Measurements from ENCODE around the gene USP13. TPM values are rescaled to one million over a fixed set of nuclear protein-coding genes. Genes with fewer than 3 reads are reported as not detected.

The USP13 gene
- total RNA-seq, 2 experiments from 2014 or later = 25.8 to 49.7 TPM

DNA sequence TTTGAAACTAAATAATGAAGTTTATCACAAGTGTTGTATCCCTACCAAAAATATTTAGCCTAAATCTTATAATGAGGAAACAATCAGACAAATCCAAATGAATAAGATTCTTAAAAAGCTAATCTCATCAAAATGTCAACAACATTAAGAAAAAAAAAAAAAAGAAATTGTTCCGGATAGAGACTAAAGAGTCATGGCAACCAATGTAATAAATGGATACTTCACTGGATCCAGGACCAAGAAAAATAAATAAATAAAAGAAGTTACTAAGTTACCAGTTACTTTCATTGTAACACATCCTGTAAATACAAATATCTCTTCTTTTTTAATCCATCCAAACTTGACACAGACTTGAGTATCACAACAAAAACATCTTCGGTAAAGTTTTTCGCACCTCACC lies 49.0 kb upstream of the USP13 start:
- no peak for DNase-seq (ENCODE audit: low spot score)
- no peak for TF ChIP-seq EZH2phosphoT487 (IDR thresholded peaks at IDR 0.05; ENCODE audit: borderline replicate concordance, low read depth, low read length)
- TF ChIP-seq, protein P1, sequence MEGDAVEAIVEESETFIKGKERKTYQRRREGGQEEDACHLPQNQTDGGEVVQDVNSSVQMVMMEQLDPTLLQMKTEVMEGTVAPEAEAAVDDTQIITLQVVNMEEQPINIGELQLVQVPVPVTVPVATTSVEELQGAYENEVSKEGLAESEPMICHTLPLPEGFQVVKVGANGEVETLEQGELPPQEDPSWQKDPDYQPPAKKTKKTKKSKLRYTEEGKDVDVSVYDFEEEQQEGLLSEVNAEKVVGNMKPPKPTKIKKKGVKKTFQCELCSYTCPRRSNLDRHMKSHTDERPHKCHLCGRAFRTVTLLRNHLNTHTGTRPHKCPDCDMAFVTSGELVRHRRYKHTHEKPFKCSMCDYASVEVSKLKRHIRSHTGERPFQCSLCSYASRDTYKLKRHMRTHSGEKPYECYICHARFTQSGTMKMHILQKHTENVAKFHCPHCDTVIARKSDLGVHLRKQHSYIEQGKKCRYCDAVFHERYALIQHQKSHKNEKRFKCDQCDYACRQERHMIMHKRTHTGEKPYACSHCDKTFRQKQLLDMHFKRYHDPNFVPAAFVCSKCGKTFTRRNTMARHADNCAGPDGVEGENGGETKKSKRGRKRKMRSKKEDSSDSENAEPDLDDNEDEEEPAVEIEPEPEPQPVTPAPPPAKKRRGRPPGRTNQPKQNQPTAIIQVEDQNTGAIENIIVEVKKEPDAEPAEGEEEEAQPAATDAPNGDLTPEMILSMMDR (conservative IDR thresholded peaks at IDR 0.05; ENCODE audit: low read length) = no peak
- CTCF ChIA-PET (ENCODE audit: unreplicated experiment) = no interaction called here
- Histone ChIP-seq H2AFZ (ENCODE audit: low read length) (peak overlapping the region; percentile 80), H4K20me1 (ENCODE audit: insufficient read depth, low read length) (no peaks in the 10 kb centered on the region), H3K4me1 (ENCODE audit: insufficient read depth, low read length, poor library complexity, severe bottlenecking) (peaks cover 45% of the 10 kb centered on the region), H3K36me3 (ENCODE audit: insufficient read depth, low read length) (peaks cover 51% of the 10 kb centered on the region), H3K79me2 (ENCODE audit: insufficient read depth, low read depth, low read length) (peaks cover 84% of the 10 kb centered on the region), H3K4me2 (ENCODE audit: low read length) (peak overlapping the region; percentile 76), H3K4me3 (ENCODE audit: low read depth, low read length, poor library complexity, severe bottlenecking) (peak overlapping the region; percentile 87), H3K27ac (ENCODE audit: low read depth, low read length, poor library complexity, severe bottlenecking) (peak overlapping the region; percentile 74), H3K9me3 (ENCODE audit: low read length) (no peaks in the 10 kb centered on the region), H3K9me2 (ENCODE audit: insufficient read depth, low read length) (no peaks in the 10 kb centered on the region)
- POLR2A ChIA-PET = interaction anchor here (1.0 to 1.7 kb wide), 4 partner anchors 10 to 39 kb away, joined by 3 to 9 read pairs (median 5); no protein-coding TSS in a partner anchor
- no TSS peak for BruUV-seq (replicated peaks)
- intact Hi-C loops (cut with micrococcal nuclease; ENCODE audit: unreplicated experiment) = loop anchor here (1.0 to 2.0 kb wide), 3 partner anchors 42 to 257 kb away; partner anchors contain the start of genes ACTL6A, MFN1 and USP13

DNA sequence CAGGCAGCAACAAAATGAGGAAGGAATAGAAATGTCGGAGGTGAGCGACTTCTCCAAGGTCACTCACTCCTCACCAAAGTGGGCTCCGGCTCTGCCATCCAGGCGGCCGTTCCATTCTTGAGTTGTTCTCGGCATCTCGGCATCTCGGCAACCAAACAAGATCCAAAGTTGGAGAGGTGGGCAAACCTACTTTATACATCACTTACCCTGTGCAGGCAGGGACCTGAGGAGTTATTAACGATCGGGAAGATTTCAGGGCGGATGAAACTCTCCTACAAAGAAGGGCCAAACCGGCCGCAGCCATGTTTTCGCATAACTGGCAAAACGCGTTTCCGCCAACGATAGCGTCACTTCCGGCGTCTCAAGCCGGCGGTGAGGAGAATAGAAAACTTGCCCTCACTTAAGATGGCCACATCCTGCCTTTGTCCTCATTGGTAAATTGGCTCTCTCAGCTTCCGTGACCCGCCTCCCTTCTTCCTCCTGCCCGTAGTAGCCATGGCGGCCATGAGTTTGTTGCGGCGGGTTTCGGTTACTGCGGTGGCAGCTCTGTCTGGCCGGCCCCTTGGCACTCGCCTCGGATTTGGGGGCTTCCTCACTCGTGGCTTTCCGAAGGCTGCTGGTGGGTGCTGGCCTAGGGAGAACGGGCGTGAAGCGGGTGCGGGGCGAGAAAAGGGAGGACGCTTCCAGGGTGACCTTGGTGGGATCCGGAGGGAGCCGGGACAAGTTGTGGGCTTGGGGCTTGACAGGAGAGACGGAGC lies 48.3 kb upstream of the USP13 start, which contains the start of the genes MRPL47 and NDUFB5:
TSS of gene MRPL47 (minus strand) at position 318 of the 758 bp plus-strand sequence. CDS start at position 304, 14 bp downstream.
TSS of gene NDUFB5 (plus strand) at position 474 of the 758 bp plus-strand sequence. CDS start at position 496, 22 bp downstream.
- no TSS peak for BruUV-seq (replicated peaks)
- TF ChIP-seq, protein P1 (conservative IDR thresholded peaks at IDR 0.05; ENCODE audit: low read length) = no peak
- TF ChIP-seq EZH2phosphoT487 (IDR thresholded peaks at IDR 0.05; ENCODE audit: borderline replicate concordance, low read depth, low read length) = no peak
- POLR2A ChIA-PET = interaction anchor here (0.5 to 1.5 kb wide), 11 partner anchors 10 to 527 kb away, joined by 3 to 9 read pairs (median 4); partner anchors contain the start of gene ACTL6A
- Histone ChIP-seq H3K9me3 (ENCODE audit: low read length) (no peaks in the 10 kb centered on the region), H3K4me1 (ENCODE audit: insufficient read depth, low read length, poor library complexity, severe bottlenecking) (peaks cover 51% of the 10 kb centered on the region), H3K36me3 (ENCODE audit: insufficient read depth, low read length) (peaks cover 44% of the 10 kb centered on the region), H2AFZ (ENCODE audit: low read length) (peak within 1 kb of the TSS; percentile 80), H3K79me2 (ENCODE audit: insufficient read depth, low read depth, low read length) (peaks cover 84% of the 10 kb centered on the region), H3K4me2 (ENCODE audit: low read length) (peak within 1 kb of the TSS; percentile 88), H3K9me2 (ENCODE audit: insufficient read depth, low read length) (no peaks in the 10 kb centered on the region), H3K27ac (ENCODE audit: low read depth, low read length, poor library complexity, severe bottlenecking) (peak within 1 kb of the TSS; percentile 74), H3K4me3 (ENCODE audit: low read depth, low read length, poor library complexity, severe bottlenecking) (peak within 1 kb of the TSS; percentile 87), H4K20me1 (ENCODE audit: insufficient read depth, low read length) (no peaks in the 10 kb centered on the region)
- peak; percentile 96 for DNase-seq (ENCODE audit: low spot score)
- intact Hi-C loops (cut with micrococcal nuclease; ENCODE audit: unreplicated experiment) = loop anchor here (1.0 to 2.0 kb wide), 3 partner anchors 42 to 257 kb away; partner anchors contain the start of genes ACTL6A, MFN1 and USP13
- CTCF ChIA-PET (ENCODE audit: unreplicated experiment) = no interaction called here

Measured in OCI-LY7 (cell line).